IMR-90 (cell line): Measurements from ENCODE around the gene MBTPS1. TPM values are rescaled to one million over a fixed set of nuclear protein-coding genes. Genes with fewer than 3 reads are reported as not detected.
A peak's percentile ranks its signal among the peaks of the same experiment; 100 is the strongest.

Source experiments
- ATAC-seq: fragments of 200-7000 bp; cut with Tn5 transposase; 2 replicates; pipeline ENCODE4 v1.9.1; 2020; ENCODE audit warnings: low read depth, mild to moderate bottlenecking, moderate library complexity
- BruUV-seq: library from RNA; stranded (reverse); fragments of 400-500 nt; replicated peaks from 2 replicates; lab custom pipeline; 2021; lab: Mats Ljungman, UMichigan
- CTCF ChIA-PET: fragments of 300-600 bp; formaldehyde crosslinking; extraction: SDS; loops from one replicate; lab custom pipeline; 2021; ENCODE audit warnings: antibody characterized with exemption; lab: Yijun Ruan, JAX
- POLR2A ChIA-PET: fragments of 300-600 bp; sonication (Branson Sonifier 250); formaldehyde crosslinking; loops from one replicate; lab custom pipeline; 2022; ENCODE audit warnings: antibody characterized with exemption; ENCODE audit not compliant: unreplicated experiment; lab: Charles Lee
- DNase-seq: peaks from one replicate; pipeline ENCODE4 v3.0.0; 2013
- H2AFZ ChIP-seq: replicated peaks from 2 replicates; pipeline ENCODE3; 2013; ENCODE audit warnings: low read length, mild to moderate bottlenecking; ENCODE audit not compliant: poor library complexity
- H2AK5ac ChIP-seq: 2 replicates; pipeline ENCODE4 v1.6.1; 2013; ENCODE audit warnings: low read depth, low read length, inconsistent platforms
- H2AK9ac ChIP-seq: replicated peaks from 2 replicates; pipeline ENCODE3; 2013; ENCODE audit warnings: mild to moderate bottlenecking, low read depth, low read length, moderate library complexity; ENCODE audit not compliant: poor library complexity
- H2BK120ac ChIP-seq: 2 replicates; pipeline ENCODE4 v1.6.1; 2013; ENCODE audit warnings: low read depth, low read length, inconsistent platforms
- H2BK15ac ChIP-seq: 3 replicates; pipeline ENCODE4 v1.6.1; 2013; ENCODE audit warnings: low read depth, low read length, inconsistent platforms
- H2BK20ac ChIP-seq: 2 replicates; pipeline ENCODE4 v1.6.1; 2013; ENCODE audit warnings: low read depth, mild to moderate bottlenecking, inconsistent platforms, low read length, moderate library complexity
- H2BK5ac ChIP-seq: 2 replicates; pipeline ENCODE4 v1.6.1; 2013; ENCODE audit warnings: mild to moderate bottlenecking, low read depth, low read length, inconsistent platforms; ENCODE audit not compliant: poor library complexity, severe bottlenecking
- H3K14ac ChIP-seq: replicated peaks from 2 replicates; pipeline ENCODE4 v1.6.1; 2013; ENCODE audit warnings: low read depth, low read length, inconsistent platforms
- H3K18ac ChIP-seq: 2 replicates; pipeline ENCODE4 v1.6.1; 2013; ENCODE audit warnings: low read depth, low read length, control low read depth
- H3K23ac ChIP-seq: 2 replicates; pipeline ENCODE4 v1.6.1; 2013; ENCODE audit warnings: low read depth, low read length, inconsistent platforms
- H3K27ac ChIP-seq: 2 replicates; pipeline ENCODE4 v1.5.1; 2013; ENCODE audit warnings: mild to moderate bottlenecking, control low read depth, low read length; ENCODE audit not compliant: insufficient read depth
- H3K27me3 ChIP-seq: 2 replicates; pipeline ENCODE4 v1.6.1; 2013; ENCODE audit warnings: low read length; ENCODE audit not compliant: control insufficient read depth, insufficient read depth
- H3K36me3 ChIP-seq: 2 replicates; pipeline ENCODE4 v1.6.1; 2013; ENCODE audit warnings: low read length, mixed read lengths; ENCODE audit not compliant: control insufficient read depth, insufficient read depth
- H3K4ac ChIP-seq: 2 replicates; pipeline ENCODE4 v1.6.1; 2013; ENCODE audit warnings: low read depth, low read length, inconsistent platforms
- H3K4me1 ChIP-seq: 2 replicates; pipeline ENCODE4 v1.6.1; 2013; ENCODE audit warnings: low read length, mixed read lengths; ENCODE audit not compliant: control insufficient read depth, insufficient read depth
- H3K4me2 ChIP-seq: 2 replicates; pipeline ENCODE4 v1.6.1; 2013; ENCODE audit warnings: low read depth, mild to moderate bottlenecking, control low read depth, low read length, moderate library complexity
- H3K4me3 ChIP-seq: 2 replicates; pipeline ENCODE4 v1.5.1; 2013; ENCODE audit warnings: low read depth, mild to moderate bottlenecking, control low read depth, low read length, moderate library complexity; ENCODE audit not compliant: insufficient read depth
- H3K56ac ChIP-seq: 2 replicates; pipeline ENCODE4 v1.6.1; 2013; ENCODE audit warnings: low read length, inconsistent platforms; ENCODE audit not compliant: insufficient read depth; ENCODE audit errors: extremely low read depth
- H3K79me1 ChIP-seq, 2 experiments: 2 replicates each; pipeline ENCODE4 v1.6.1; 2013; ENCODE audit warnings: low read length in 2 of 2, inconsistent platforms in 1 of 2, low read depth in 1 of 2
- H3K9ac ChIP-seq: 2 replicates; pipeline ENCODE4 v1.6.1; 2013; ENCODE audit warnings: low read depth, low read length, control low read depth
- H3K9me1 ChIP-seq: 2 replicates; pipeline ENCODE4 v1.6.1; 2013; ENCODE audit warnings: low read length, inconsistent platforms; ENCODE audit not compliant: insufficient read depth
- H3K9me3 ChIP-seq: 2 replicates; pipeline ENCODE4 v1.6.1; 2013; ENCODE audit warnings: low read length; ENCODE audit not compliant: control insufficient read depth, insufficient read depth
- H4K20me1 ChIP-seq: 2 replicates; pipeline ENCODE4 v1.6.1; 2013; ENCODE audit warnings: low read length, inconsistent platforms; ENCODE audit not compliant: insufficient read depth
- H4K5ac ChIP-seq: 2 replicates; pipeline ENCODE4 v1.6.1; 2013; ENCODE audit warnings: mild to moderate bottlenecking, low read depth, low read length, control low read depth
- H4K8ac ChIP-seq, 2 experiments: 2 replicates each; pipeline ENCODE4 v1.6.1; 2013; ENCODE audit warnings: low read depth in 2 of 2, low read length in 2 of 2, control low read depth in 1 of 2, inconsistent platforms in 1 of 2
- H4K91ac ChIP-seq: 2 replicates; pipeline ENCODE4 v1.6.1; 2013; ENCODE audit warnings: low read depth, low read length, inconsistent platforms; ENCODE audit not compliant: insufficient read depth
- BHLHE40 ChIP-seq: fragments of 150-350 bp; IDR thresholded peaks from 2 replicates; pipeline ENCODE4 v1.6.1; 2016; ENCODE audit warnings: mild to moderate bottlenecking, low read depth, low read length
- CEBPB ChIP-seq: IDR thresholded peaks from 2 replicates; pipeline ENCODE4 v1.6.1; 2012; ENCODE audit warnings: low read depth, low read length, improper control_type of control experiment
- CHD1 ChIP-seq: IDR thresholded peaks from 2 replicates; pipeline ENCODE4 v1.6.1; 2012; ENCODE audit warnings: low read depth, low read length, improper control_type of control experiment
- MAFK ChIP-seq: IDR thresholded peaks from 2 replicates; pipeline ENCODE4 v1.6.1; 2012; ENCODE audit warnings: low read depth, low read length, improper control_type of control experiment
- MAZ ChIP-seq: IDR thresholded peaks from 2 replicates; pipeline ENCODE4 v1.6.1; 2012; ENCODE audit warnings: low read depth, mild to moderate bottlenecking, low read length, improper control_type of control experiment, moderate library complexity, borderline replicate concordance
- MXI1 ChIP-seq: IDR thresholded peaks from 2 replicates; pipeline ENCODE4 v1.6.1; 2012; ENCODE audit warnings: low read depth, mild to moderate bottlenecking, low read length, moderate library complexity, borderline replicate concordance
- POLR2A ChIP-seq: IDR thresholded peaks from 2 replicates; pipeline ENCODE4 v1.6.1; 2012; ENCODE audit warnings: mild to moderate bottlenecking, low read depth, low read length
- RAD21 ChIP-seq: IDR thresholded peaks from 2 replicates; pipeline ENCODE4 v1.6.1; 2012; ENCODE audit warnings: low read length, improper control_type of control experiment
- RFX5 ChIP-seq: IDR thresholded peaks from 2 replicates; pipeline ENCODE4 v1.8.0; 2012; ENCODE audit warnings: low read depth, mild to moderate bottlenecking, low read length, moderate library complexity
- SMC3 ChIP-seq: fragments of 150-350 bp; IDR thresholded peaks from 2 replicates; pipeline ENCODE4 v1.6.1; 2016; ENCODE audit warnings: low read depth, mild to moderate bottlenecking, antibody characterized with exemption, low read length, moderate library complexity
- WGBS, 2 experiments: methylation state at CpG; one replicate each; pipeline versions ENCODE4 v1.1.5 to v1.1.7; 2013; ENCODE audit warnings: missing lambda C conversion rate in 2 of 2; ENCODE audit not compliant: insufficient read length in 1 of 2; ENCODE audit errors: extremely low coverage in 2 of 2; 5-methylcytosine and 5-hydroxymethylcytosine counted together
- dilution Hi-C: fragments of 300-500 bp; cut with HindIII; formaldehyde crosslinking; loops from one replicate; pipeline ENCODE4 v1.14.3; 2018; ENCODE audit warnings: low sequenced_read_pairs; ENCODE audit not compliant: unreplicated experiment
- in situ Hi-C: fragments of 300-500 bp; cut with MboI; formaldehyde crosslinking; loops from 3 replicates; pipeline ENCODE4 v1.14.3; 2019; ENCODE audit warnings: low sequenced_read_pairs, inconsistent platforms, mixed read lengths
- intact Hi-C: fragments of 100-400 bp; cut with micrococcal nuclease; formaldehyde crosslinking; loops from 2 replicates; pipeline ENCODE4 v1.10.0; 2022
- polyA plus RNA-seq, 3 experiments: library from polyadenylated mRNA; depleted of rRNA; stranded (reverse); fragments of >200 nt; gene quantifications; 2 replicates each; pipeline ENCODE4 v1.2.3, GENCODE V29; 2012; ENCODE audit warnings: low replicate concordance in 1 of 3
- total RNA-seq: library from RNA; depleted of rRNA; stranded (reverse); fragments of >200 nt; gene quantifications from 2 replicates; pipeline ENCODE4 v1.2.3, GENCODE V29; 2012
- TF ChIP-seq, protein P1 (sequence below): fragments of 150-350 bp; IDR thresholded peaks from 2 replicates; pipeline ENCODE4 v1.6.1; 2016; ENCODE audit warnings: low read depth, mild to moderate bottlenecking, low read length, moderate library complexity, borderline replicate concordance
- TF ChIP-seq, protein P2 (sequence below): fragments of 150-350 bp; IDR thresholded peaks from 2 replicates; pipeline ENCODE4 v1.6.1; 2017; ENCODE audit warnings: mild to moderate bottlenecking, antibody characterized with exemption, low read length, low read depth

MBTPS1 gene
- total and polyA plus RNA-seq, 2 of the 4 experiments (the other 2 are of a cell fraction): 59.0 to 70.4 TPM

DNA sequence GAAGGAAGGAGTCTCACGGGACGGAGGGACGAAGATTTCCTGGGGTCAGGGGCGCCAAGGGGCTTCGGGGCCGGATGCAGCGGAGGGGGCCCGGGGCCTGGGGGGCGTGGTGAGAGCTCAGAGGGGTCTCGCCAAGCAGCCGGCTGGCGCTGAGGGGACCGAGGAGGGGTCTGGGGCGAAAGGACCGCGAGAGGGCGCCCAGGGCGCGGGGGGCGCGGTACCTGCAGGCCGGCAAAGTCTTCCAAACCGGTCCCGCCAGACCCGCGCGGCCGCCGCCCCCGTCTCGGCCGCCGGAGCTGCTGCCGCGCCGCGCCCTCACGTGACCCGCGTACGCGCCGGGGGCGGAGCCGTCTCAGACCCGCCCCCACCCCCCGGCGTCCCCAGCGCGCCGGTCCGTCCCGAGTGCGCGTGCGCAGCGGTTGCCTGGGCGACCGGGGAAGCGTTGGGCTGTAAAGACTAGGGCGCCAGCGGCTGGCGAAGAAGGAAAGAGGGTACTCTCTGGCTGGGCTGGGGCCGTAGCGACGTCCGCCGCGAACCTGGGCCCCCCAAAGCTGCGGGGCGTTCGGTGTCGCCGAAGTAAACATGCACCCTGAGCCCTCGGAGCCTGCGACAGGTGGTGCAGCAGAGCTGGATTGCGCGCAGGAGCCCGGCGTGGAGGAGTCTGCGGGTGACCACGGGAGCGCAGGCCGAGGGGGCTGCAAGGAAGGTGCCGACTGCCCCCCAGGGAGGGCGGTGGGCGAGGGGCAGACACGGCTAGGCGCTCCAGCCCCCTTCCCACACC is 28.3 kb upstream of the MBTPS1 start, which contains the start of the genes DNAAF1 and HSDL1:
DNAAF1 (plus strand) TSS at position 450 of the 781 bp plus-strand sequence; CDS start at position 583, 133 bp downstream.
HSDL1 (minus strand) TSS at position 319 of the 781 bp plus-strand sequence. CDS start 13,856 bp downstream, outside the sequence.
- H3K4ac ChIP-seq: peak within 1 kb of the TSS; percentile 67; the same call in 1 of the 2 replicates
- no peak within 1 kb of the TSS for H2BK20ac ChIP-seq
- H3K4me3 ChIP-seq: peak within 1 kb of the TSS; percentile 99
- H4K91ac ChIP-seq: no peak within 1 kb of the TSS; the same call in 1 of the 2 replicates
- H2BK120ac ChIP-seq: no peak within 1 kb of the TSS
- ATAC-seq (peak; percentile 94), DNase-seq (peak; percentile 73)
- H2AFZ ChIP-seq: peak within 1 kb of the TSS; percentile 95
- BruUV-seq: no TSS peak
- H3K14ac ChIP-seq: no peak within 1 kb of the TSS; the same call in 1 of the 2 replicates
- dilution Hi-C loops (no loop called here), intact Hi-C loops (no loop called here), in situ Hi-C loops (no loop called here)
- H3K18ac ChIP-seq: peak within 1 kb of the TSS; percentile 28; the same call in 1 of the 2 replicates
- H2AK9ac ChIP-seq: peak within 1 kb of the TSS; percentile 12
- ChIA-PET POLR2A (interaction anchor here (0.9 kb wide), 1 partner anchor 28 kb away, joined by 3 read pairs; the partner anchor contains the start of gene MBTPS1), CTCF (no interaction called here)
- H2AK5ac ChIP-seq: no peak within 1 kb of the TSS
- no peak within 1 kb of the TSS for H2BK5ac ChIP-seq
- no peaks in the 10 kb centered on the region for H3K9me3 ChIP-seq
- peak within 1 kb of the TSS; percentile 44 for H3K27ac ChIP-seq
- TF ChIP-seq RFX5: no peak
- TF ChIP-seq CHD1: no peak
- no peak for TF ChIP-seq SMC3
- no peak for TF ChIP-seq POLR2A
- TF ChIP-seq, protein P1, sequence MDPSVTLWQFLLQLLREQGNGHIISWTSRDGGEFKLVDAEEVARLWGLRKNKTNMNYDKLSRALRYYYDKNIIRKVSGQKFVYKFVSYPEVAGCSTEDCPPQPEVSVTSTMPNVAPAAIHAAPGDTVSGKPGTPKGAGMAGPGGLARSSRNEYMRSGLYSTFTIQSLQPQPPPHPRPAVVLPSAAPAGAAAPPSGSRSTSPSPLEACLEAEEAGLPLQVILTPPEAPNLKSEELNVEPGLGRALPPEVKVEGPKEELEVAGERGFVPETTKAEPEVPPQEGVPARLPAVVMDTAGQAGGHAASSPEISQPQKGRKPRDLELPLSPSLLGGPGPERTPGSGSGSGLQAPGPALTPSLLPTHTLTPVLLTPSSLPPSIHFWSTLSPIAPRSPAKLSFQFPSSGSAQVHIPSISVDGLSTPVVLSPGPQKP: no peak
- no peak for TF ChIP-seq CEBPB
- TF ChIP-seq BHLHE40: peak; percentile 94
- no peak for TF ChIP-seq MAFK
- TF ChIP-seq, protein P2, sequence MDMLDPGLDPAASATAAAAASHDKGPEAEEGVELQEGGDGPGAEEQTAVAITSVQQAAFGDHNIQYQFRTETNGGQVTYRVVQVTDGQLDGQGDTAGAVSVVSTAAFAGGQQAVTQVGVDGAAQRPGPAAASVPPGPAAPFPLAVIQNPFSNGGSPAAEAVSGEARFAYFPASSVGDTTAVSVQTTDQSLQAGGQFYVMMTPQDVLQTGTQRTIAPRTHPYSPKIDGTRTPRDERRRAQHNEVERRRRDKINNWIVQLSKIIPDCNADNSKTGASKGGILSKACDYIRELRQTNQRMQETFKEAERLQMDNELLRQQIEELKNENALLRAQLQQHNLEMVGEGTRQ: peak; percentile 98
- TF ChIP-seq MAZ: peak; percentile 70; the same call in 1 of the 2 replicates
- TF ChIP-seq RAD21: no peak
- TF ChIP-seq MXI1: 0 out of 2 replicates have a peak, but pooled peaks have one; percentile 65
- H4K8ac ChIP-seq: peak within 1 kb of the TSS in 1 of 2 experiments; percentile 38; a peak in 1 of 4 replicates
- H3K36me3 ChIP-seq: no peaks in the 10 kb centered on the region
- H3K9ac ChIP-seq: peak within 1 kb of the TSS; percentile 75
- H3K56ac ChIP-seq: peak within 1 kb of the TSS; percentile 61
- peaks cover 2% of the 10 kb centered on the region; the same call in 1 of the 2 replicates for H3K4me1 ChIP-seq
- peak within 1 kb of the TSS; percentile 49 for H4K5ac ChIP-seq
- WGBS, 2 experiments: 0% methylated on average over 46 of the region's 89 CpGs; no CpG with 5 or more reads in 1 of the 2 experiments
- H3K9me1 ChIP-seq: 0 out of 2 replicates have a peak, but pooled peaks cover 3% of the 10 kb centered on the region
- peaks cover 5% of the 10 kb centered on the region; the same call in 1 of the 2 replicates for H4K20me1 ChIP-seq
- H3K79me1 ChIP-seq: peaks cover 8 to 33% of the 10 kb centered on the region in 2 experiments; a peak in 3 of 4 replicates
- peak within 1 kb of the TSS; percentile 92 for H3K23ac ChIP-seq
- peak within 1 kb of the TSS; percentile 98 for H3K4me2 ChIP-seq
- H2BK15ac ChIP-seq: no peak within 1 kb of the TSS
- H3K27me3 ChIP-seq: peaks cover 11% of the 10 kb centered on the region
